A204.1 (cell line): Measurements from ENCODE around the gene TRAPPC12.
"Not testable (repeated sequence)": the region's sequence is repeated elsewhere in the genome, so short reads cannot be mapped to it uniquely, and the experiment has no call there.

Experiments used
- FAIRE-seq: peaks from 2 replicates; lab custom pipeline; 2012; peaks lifted over from hg19 to GRCh38; lab: Jason Lieb, UNC

Gene TRAPPC12

GRCh38 chr2:3487432-3487831 is 107.9 kb downstream of the TRAPPC12 start:
- no peak for FAIRE-seq

GRCh38 chr2:3488061-3488531 is 108.6 kb downstream of the TRAPPC12 start:
- no peak for FAIRE-seq

- FAIRE-seq: no peak
Observed at GRCh38 chr2:3488855-3489763, 109.6 kb downstream of the TRAPPC12 start.

GRCh38 chr2:3489764-3490115 is 110.2 kb downstream of the TRAPPC12 start:
- FAIRE-seq: no peak

- FAIRE-seq: no peak
Observed at GRCh38 chr2:3490191-3491170, 111.0 kb downstream of the TRAPPC12 start.

GRCh38 chr2:3491306-3491705 is 111.8 kb downstream of the TRAPPC12 start:
- FAIRE-seq: no peak

- no peak for FAIRE-seq
Observed at GRCh38 chr2:3491716-3492474, 112.4 kb downstream of the TRAPPC12 start.

GRCh38 chr2:3492475-3492787 is 112.9 kb downstream of the TRAPPC12 start:
- not testable (repeated sequence) for FAIRE-seq

GRCh38 chr2:3492951-3493614 is 113.6 kb downstream of the TRAPPC12 start:
- no peak for FAIRE-seq

GRCh38 chr2:3493615-3494007 is 114.1 kb downstream of the TRAPPC12 start:
- no peak for FAIRE-seq

- no peak for FAIRE-seq
Observed at GRCh38 chr2:3494984-3495666, 115.6 kb downstream of the TRAPPC12 start.

GRCh38 chr2:3496708-3497080 is 117.2 kb downstream of the TRAPPC12 start:
- not testable (repeated sequence) for FAIRE-seq

- no peak for FAIRE-seq
Observed at GRCh38 chr2:3498783-3499394, 119.4 kb downstream of the TRAPPC12 start.

- no peak for FAIRE-seq
Observed at GRCh38 chr2:3500326-3500899, 120.9 kb downstream of the TRAPPC12 start.

GRCh38 chr2:3503046-3503445 is 123.6 kb downstream of the TRAPPC12 start:
- FAIRE-seq: no peak

- no peak for FAIRE-seq
Observed at GRCh38 chr2:3503483-3503882, 124.0 kb downstream of the TRAPPC12 start.

GRCh38 chr2:3504741-3505140 is 125.2 kb downstream of the TRAPPC12 start:
- no peak for FAIRE-seq

- FAIRE-seq: no peak
Observed at GRCh38 chr2:3505771-3506170, 126.3 kb downstream of the TRAPPC12 start.

GRCh38 chr2:3512086-3512485 is 132.6 kb downstream of the TRAPPC12 start:
- FAIRE-seq: no peak
